Islet precursor cell (in vitro differentiated cells): Measurements from ENCODE around the gene SAMD4A.

ENCODE experiments used
- DNase-seq: peaks from one replicate; pipeline ENCODE4 v3.0.0-alpha.2; 2018

The SAMD4A gene

DNA sequence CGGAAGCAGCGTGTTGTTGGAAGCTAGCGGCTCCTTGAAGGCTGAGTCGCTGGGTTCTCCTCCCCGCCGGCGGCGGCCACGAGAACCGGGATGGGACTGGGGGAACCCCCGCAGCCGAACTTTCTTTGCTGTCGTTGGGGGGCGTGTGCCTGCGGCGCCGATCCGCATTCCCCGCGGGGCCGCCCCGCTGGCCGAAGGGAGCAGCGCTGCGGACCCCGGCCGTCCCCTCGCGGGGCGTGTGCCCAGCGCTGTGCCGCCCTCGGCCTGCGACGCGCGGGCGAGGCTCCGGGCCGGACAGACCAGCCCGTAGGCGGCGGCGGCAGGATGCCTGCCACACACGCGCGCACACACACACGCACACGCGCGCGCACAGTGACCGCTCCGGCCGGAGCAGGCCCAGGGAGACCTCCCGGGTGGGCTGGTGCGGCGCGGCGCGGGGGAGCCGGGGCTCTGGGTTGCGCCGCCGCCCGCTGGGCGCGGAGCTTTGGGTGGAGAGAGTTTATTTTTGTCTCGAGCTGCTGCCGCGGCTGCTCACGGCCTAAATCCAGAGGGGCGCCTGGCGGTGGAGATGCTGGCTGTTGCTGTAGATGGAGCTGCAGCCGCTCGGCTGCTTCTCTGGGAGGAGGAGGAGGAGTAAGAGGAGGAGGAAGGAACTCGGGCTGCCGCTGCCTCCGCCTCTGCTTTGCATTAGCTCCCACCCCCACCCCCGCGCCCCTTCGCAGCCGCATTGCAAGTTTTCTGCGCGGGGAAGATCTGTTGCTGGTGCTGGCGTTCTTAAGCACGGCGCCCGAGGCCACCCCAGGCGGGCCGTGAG is at the start of gene SAMD4A:
TSS of gene SAMD4A (plus strand) at position 719 of the 814 bp plus-strand sequence. CDS start 789 bp downstream, outside the sequence.
- peak; percentile 92 for DNase-seq

GRCh38 chr14:54524410-54524809 is 42.5 kb upstream of the SAMD4A start:
- DNase-seq: no peak

GRCh38 chr14:54528973-54529372 is 38.0 kb upstream of the SAMD4A start:
- no peak for DNase-seq

DNA sequence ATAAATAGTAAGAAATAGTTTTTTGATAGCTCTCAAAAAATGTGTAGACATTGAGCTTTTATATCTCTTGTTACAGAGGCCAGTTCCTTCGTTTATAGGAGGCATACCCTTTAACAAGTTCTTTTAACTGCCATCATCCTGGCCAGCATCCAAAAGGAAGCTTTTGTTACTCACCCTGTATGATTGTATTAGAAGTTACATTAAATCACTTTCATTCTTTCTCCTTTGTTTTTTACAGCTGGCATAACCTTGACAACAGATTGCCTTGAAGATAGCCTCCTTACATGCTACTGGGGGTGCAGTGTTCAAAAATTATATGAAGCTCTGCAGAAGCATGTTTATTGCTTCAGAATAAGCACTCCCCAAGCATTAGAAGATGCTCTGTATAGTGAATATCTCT is 37.1 kb upstream of the SAMD4A start:
- DNase-seq: no peak

- DNase-seq: no peak
These were observed 34.6 kb upstream of the SAMD4A start for GRCh38 chr14:54532111-54533012.

DNA sequence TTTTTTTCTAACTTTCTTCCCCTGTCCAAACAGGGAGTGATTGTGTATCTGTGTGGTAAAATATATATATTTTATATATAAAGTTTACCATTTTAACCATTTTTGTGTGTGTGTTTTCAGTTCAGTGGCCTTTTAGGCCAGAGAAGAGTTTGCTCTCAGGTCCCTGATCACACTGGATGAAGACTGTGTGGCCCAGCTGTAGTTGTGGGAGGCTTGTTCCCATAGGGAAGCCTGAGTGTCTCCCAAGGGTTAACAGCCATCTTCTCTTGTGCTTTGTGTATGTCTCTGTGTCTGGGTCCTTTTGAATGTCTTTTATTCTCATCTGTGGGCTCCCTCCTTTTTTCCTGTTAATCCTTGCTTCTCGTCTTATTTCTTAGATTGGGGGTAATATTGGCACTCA is 33.8 kb upstream of the SAMD4A start:
- DNase-seq: no peak

- DNase-seq: no peak
These were observed 31.8 kb upstream of the SAMD4A start for GRCh38 chr14:54535126-54535525.

GRCh38 chr14:54535646-54536045 is 31.3 kb upstream of the SAMD4A start:
- no peak for DNase-seq

DNA sequence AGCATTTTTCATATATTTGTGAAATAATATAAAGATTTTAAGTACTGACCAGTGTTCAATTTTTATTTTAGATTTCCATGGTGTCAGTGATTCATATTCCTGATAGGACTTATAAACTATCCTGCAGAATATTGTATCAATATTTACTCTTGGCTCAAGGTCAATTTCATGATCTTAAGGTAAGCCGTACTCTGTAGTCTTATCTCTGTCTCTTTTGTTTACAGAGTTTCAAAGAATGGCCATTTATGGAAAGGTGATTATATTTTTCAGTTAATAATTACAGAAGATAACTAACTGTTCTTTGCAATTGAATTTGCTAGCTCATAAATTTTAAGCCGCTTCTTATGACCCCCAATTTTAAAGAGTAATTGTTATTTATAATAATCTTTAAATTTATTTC is 29.3 kb upstream of the SAMD4A start:
- no peak for DNase-seq

- no peak for DNase-seq
These were observed 28.9 kb upstream of the SAMD4A start for GRCh38 chr14:54538055-54538454.

DNA sequence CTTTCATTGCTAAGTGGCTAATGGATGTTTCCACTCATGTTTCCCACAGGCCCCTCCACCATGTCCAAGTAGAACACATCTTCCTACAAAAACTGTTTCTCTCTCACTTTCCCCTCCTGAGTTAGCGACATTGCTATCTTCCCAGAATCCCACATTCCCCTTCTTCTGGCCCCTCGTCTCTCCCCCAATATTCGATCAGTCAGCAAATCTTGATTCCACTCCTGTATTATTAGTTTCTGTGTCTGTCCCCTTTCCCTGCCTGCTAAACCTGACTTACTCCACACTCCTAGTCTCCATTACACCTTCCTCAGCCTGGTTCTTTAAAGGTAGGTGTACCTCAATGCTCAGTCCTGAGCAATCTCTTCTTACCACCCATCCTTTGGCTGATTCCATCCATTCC is 19.3 kb upstream of the SAMD4A start:
- DNase-seq: no peak

DNA sequence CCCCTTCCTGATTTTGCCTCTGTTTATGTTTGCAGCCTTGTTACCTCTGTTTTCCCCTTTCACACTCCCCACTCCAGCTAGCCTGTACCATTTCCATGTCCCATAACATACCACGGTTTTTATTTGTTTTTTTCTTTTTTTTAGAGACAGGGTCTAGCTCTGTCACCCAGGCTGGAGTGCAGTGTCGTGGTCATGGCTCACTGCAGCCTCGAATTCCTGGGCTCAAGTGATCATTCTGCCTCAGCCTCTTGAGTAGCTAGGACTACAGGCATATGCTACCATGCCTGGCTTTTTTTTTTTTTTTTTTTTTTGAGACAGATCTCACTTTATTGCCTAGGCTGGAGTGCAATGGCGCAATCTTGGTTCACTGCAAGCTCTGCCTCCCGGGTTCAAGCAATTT is 18.4 kb upstream of the SAMD4A start:
- no peak for DNase-seq

DNA sequence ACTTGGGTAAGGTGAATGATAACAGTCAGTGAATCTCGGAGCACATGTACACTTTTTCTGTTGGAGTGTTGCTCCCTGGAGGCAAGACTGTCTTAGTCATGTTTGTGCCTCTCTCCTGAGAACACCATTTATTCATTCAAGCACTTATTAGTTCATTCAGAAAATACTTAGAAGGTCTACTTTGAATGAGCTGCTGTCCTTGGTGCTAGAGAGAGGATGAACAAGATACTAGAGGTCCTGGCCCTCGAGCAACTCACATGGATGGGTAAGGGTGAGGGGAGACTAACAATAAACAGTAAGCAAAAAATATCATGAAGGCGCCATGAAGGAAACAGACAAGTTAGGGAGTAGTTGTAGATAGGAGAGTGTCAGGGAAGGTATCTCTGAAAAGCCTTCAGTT is 17.1 kb upstream of the SAMD4A start:
- DNase-seq: no peak

DNA sequence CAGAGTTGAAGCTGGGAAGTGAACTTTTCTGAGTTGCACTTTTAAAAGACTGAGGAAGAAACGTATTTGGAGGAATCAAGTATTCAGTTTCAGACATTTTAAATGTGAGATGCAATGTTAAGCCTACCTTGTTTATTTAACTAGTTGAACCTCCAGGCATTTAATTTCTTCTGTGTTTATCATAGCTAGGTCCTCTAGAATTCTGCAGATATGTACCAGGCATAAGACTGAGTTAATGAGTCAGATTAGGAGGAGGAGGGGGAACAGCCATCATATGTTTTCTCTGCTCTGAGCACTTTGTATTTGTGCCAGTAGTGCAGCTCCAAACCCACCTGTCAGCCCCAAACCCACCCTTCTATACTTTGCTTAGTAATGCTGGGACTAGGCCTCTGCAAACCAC is 16.4 kb upstream of the SAMD4A start:
- no peak for DNase-seq

DNA sequence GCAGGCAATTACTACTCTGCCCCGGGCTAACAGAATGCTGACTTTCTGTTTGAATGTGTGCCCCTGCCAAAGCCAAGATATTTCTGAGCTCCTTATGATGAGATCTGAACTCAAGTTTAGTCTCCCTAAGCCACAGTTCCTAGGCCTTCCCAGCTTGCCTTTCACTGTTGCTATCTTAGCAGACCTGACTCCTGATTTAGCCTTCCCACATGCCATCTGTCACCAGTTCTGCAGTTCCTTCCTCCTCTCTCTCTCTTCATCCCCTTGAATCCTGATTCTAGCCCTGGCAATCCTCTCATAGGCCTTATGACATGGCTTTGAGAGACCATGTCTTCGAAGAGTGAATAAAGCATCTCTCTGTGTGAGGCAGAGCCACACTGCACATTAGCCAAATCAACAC is 12.5 kb upstream of the SAMD4A start:
- DNase-seq: no peak

- no peak for DNase-seq
These were observed 11.3 kb upstream of the SAMD4A start for GRCh38 chr14:54555651-54556050.

- peak; percentile 74 for DNase-seq
These were observed 10.4 kb upstream of the SAMD4A start for GRCh38 chr14:54556535-54556934.

- DNase-seq: no peak
These were observed 4.6 kb upstream of the SAMD4A start for GRCh38 chr14:54562334-54562733.

DNA sequence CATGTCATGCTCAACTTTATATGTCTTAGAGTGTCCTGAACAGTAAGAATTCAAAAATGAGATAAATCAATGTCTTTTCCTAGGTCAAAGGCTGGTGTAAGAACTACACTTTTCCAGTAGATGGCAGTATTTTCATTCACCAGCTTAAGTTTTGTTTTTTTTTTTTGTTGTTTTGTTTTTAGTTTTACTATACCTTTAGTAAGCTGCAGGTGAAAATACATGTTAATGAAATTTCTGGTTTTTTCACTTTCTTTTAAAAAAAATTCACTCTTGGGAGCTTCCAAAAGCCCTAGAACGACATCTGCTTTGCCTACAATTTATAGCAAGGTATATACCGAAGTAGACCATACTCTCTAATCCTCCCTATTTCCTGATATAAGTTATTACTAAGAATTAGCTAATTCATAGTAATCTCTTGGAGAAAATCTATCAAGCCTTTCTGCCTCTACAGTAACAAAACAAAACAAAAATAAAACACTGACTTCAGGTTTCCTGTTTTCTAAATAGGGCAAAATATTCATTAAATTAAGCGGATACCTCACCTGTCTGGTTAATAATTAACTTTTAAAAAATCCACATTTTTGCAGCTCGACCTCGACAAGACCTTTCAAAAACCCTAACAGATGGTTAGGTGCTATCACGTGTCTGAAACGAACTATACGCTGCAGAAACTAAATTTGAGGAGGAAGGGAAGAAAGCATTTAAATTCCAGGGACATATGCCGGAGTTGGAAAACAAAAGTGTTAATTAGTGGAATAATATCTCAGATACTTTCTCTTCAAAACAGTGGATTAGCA is 2.7 kb upstream of the SAMD4A start:
- no peak for DNase-seq

GRCh38 chr14:54564868-54565784 is 1.8 kb upstream of the SAMD4A start:
- DNase-seq: peak; percentile 94

DNA sequence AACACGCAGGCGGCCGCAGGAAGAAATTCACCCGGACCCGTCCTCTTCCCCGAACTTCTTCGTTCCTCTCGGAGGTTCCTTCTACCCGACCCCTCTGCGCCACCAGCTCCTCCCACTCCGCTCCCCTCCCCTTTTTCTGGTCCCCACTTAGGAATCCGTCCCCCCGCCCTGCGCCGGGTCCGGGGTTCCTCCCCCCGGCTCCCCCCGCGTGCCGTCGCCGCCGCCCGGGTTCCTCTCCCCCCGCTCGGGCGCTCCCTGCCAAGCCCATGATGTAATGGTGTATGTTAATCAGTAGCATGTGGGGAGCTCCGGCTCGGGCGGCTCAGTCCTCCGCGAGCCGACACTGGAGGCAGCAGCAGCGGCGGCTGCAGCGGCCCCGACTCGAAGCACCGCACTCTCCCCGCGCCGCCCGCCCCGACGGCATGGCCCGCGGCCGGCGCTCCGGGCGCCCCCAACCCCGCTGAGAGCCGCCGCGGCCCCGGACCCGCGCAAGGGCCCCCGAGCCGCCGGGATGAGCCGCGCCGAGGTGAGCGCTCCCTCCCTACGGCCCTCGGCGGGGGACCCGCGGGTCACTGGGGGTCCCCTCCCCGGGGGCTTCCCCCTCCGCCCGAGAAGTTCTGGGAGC is 1.0 kb upstream of the SAMD4A start:
- DNase-seq: peak; percentile 93

- peak; percentile 80 for DNase-seq
These were observed 303 bp downstream of the SAMD4A start for GRCh38 chr14:54567224-54567638.
